Fibroblast of villous mesenchyme (primary cell): ENCODE measurements around the gene PAX2. TPM values are rescaled to one million over a fixed set of nuclear protein-coding genes. Genes with fewer than 3 reads are reported as not detected.
A peak's percentile ranks its signal among the peaks of the same experiment; 100 is the strongest.

ENCODE experiments used
- DNase-seq: peaks from one replicate; pipeline ENCODE4 v3.0.0-alpha.2; 2010; ENCODE audit warnings: low read depth
- H3K4me3 ChIP-seq: 2 replicates; pipeline ENCODE4 v1.5.1; 2011; ENCODE audit warnings: low read depth, mild to moderate bottlenecking, low read length
- total RNA-seq: library from RNA; depleted of rRNA; stranded (reverse); fragments of >200 nt; gene quantifications from 2 replicates; pipeline ENCODE4 v1.2.3, GENCODE V29; 2012
- TF ChIP-seq, protein P1 (sequence below): IDR thresholded peaks from 2 replicates; pipeline ENCODE4 v1.5.1; 2012; ENCODE audit warnings: low read depth, mild to moderate bottlenecking, low read length; ENCODE audit not compliant: insufficient read depth

PAX2 gene
- total RNA-seq, 1 donor, result not detected

DNA sequence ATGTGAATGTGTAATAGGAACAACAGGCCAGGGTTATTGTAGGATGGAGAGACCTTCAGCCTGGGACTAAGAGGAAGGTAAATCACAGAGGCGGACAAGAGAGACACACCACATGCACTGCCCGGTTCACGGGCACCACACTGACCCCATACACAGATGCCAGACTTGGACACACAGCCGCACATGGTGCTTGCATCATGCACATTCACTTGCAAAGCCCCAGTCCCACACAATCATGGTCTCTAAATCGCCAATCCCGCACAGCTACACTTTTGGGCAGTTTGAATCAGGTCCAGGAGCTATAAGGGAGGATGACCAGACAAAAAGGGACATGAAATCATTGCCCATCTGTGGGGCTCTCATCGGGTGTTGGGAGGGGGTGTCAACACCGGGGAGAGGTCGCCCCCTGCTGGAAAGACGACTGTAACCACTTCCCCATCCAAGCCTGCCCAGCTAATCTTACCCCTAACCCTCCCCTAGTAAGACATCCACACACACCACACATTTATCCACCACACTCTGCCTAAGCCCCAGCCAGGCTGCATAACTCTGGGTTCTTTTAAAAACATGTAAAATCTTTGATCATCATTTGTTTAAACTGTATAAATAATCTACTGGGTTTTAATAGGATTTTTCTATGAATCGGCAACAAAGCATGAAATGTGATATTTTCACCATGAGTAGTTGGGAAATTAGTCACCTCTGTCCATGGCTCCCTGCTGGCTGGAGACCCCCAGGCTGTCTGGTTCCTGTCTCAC is 126.8 kb downstream of the PAX2 start:
- TF ChIP-seq, protein P1, sequence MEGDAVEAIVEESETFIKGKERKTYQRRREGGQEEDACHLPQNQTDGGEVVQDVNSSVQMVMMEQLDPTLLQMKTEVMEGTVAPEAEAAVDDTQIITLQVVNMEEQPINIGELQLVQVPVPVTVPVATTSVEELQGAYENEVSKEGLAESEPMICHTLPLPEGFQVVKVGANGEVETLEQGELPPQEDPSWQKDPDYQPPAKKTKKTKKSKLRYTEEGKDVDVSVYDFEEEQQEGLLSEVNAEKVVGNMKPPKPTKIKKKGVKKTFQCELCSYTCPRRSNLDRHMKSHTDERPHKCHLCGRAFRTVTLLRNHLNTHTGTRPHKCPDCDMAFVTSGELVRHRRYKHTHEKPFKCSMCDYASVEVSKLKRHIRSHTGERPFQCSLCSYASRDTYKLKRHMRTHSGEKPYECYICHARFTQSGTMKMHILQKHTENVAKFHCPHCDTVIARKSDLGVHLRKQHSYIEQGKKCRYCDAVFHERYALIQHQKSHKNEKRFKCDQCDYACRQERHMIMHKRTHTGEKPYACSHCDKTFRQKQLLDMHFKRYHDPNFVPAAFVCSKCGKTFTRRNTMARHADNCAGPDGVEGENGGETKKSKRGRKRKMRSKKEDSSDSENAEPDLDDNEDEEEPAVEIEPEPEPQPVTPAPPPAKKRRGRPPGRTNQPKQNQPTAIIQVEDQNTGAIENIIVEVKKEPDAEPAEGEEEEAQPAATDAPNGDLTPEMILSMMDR, result peak; percentile 37
- H3K4me3 ChIP-seq, result no peak overlapping the region
- DNase-seq, result no peak

DNA sequence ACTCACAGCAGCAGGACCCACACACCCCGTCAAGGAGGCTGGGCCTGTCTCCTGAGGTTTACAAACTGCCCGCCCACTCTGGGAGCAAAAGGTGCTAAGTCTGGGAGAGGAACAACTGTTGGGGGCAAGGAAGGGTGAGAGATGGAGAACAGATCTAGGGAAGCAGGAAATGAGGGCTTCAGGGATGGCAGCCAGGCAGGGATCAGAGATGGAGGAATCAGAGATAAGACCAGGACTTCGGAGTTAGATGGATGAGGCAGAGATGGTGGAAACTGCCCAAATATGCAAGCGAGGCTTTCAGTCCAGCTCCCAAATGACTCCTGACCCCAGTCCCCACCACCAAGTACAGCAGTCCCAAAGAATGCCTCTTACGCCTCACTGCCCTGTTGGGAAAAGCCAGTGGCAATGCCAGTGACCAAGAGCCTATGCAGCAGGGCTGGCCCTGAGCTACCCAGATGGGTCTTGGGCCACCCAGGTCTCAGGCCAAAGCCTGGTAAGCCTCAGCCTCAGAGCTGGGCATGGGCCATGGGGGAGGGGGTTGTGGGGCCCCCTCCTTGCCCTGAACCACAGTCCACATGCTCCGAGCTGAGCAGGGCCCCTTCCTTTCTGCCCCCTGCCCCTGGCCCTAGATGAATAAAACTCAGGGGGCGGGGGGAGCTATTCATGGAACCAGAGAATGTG is 127.9 kb downstream of the PAX2 start:
- H3K4me3 ChIP-seq, result no peak overlapping the region
- DNase-seq, result no peak
- TF ChIP-seq, protein P1, result no peak

DNA sequence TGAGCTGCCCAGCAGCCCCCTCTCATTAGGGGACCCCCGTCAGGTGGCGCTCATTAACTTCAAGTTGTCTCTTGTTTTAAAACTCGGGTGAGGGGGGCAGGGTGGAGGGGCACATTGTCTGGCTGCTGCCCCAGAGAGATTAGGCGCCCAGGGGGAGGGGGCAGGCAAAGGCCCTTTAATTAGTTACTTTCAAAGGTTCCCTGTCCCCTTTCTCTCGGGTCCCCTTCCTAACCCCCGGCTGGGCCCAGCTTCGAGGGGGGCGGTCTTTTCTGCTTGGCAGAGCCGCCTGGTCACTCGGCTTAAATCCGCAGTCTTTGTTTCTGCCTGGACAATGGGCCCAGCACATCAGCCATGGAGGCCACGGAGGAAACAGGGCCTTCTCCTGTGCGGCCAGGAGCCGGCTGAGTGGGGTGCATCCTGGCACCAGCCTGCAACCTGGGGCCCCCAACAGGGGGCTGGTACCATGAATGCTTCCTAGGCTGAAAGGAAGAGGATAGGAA is 128.5 kb downstream of the PAX2 start:
- TF ChIP-seq, protein P1, result no peak
- no peak overlapping the region for H3K4me3 ChIP-seq

DNA sequence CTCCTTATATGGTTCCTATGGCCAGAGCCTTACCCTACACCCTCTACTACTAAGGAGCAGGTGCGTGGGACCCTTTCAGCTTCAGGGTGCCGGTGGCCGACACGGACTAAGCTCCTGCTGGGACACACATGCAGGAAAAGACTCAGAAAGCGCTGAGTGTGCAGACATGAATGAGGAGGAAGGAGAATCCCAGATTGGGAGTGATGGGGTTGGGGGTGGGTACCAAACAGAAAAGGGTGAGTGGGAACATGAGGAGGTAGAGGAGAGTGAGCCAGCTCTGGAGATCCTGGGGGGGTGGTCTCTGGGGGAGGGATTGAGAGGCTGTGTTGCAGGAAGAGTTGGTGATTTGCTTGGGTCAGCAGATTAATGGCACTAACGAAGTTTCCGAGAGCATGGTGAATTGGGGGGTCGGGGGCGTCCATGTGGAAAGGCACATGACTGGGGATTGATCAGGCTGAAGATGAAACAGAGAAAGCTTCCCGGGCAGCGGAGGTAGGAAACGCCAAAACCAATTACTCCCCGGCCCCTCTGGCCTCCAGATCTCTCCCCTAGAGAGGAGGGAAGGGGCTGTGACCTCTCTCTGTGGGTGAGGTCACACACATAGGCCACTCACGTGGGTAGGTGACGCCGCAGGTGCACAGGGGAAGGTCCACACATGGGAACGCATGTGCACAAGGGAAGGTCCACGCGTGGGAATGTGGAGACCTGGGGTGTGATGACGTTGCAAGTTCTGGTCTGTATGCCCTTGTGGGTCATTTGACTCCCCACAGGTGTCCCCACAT is 129.5 kb downstream of the PAX2 start:
- no peak for DNase-seq
- TF ChIP-seq, protein P1, result no peak
- no peak overlapping the region for H3K4me3 ChIP-seq

More for the DNA sequence above, 128.5 kb downstream of the PAX2 start:
- DNase-seq, result no peak

DNA sequence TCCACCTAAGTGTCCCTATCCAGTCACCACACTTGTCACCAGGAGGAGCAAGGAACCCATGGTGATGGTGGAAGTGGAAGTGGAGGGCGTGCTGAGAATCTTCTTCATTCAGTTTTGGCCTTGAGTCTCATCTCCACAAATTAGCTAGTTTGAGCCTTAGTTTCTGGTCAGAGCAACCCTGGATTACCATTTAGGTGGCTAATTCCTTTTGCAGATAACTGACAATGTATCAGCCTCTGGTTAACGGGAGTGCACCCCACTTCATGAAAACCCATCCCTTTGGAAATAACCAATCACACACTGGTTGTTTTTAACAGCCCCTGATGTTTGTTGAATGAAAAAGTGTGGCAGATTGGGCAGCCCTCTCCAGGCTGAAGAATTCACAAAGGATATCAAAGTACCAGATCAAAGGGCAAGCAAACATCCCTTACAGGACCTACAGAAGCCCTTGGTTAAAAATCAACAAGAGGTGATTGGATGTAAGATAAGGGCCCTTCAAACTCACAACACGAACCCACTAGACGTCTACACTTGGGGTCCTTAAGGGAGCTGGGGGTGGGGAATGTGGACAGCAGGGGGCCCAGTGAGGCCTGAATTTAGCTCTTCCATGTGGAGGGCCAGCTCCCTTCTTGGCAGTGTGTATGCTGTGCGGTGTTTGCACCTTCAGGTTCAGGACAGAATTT is 130.2 kb downstream of the PAX2 start:
- H3K4me3 ChIP-seq, result no peak overlapping the region
- TF ChIP-seq, protein P1, result no peak
- DNase-seq, result no peak
